ENCODE results near the gene NLRP4.
"Not testable (repeated sequence)": the region's sequence is repeated elsewhere in the genome, so short reads cannot be mapped to it uniquely, and the experiment has no call there.

NLRP4 gene

GRCh38 chr19:55882626-55883025, 46.3 kb downstream of the NLRP4 start:
- DNase-seq, result no peak

- no peak for DNase-seq
Observed at GRCh38 chr19:55898911-55899310, 62.6 kb downstream of the NLRP4 start.

- DNase-seq, result no peak
Observed at GRCh38 chr19:55901369-55902079, 65.2 kb downstream of the NLRP4 start.

GRCh38 chr19:55902080-55902751, 65.9 kb downstream of the NLRP4 start:
- no peak for DNase-seq

GRCh38 chr19:55907286-55907685, 70.9 kb downstream of the NLRP4 start:
- no peak for DNase-seq

- no peak for DNase-seq
Observed at GRCh38 chr19:55907746-55908145, 71.4 kb downstream of the NLRP4 start.

GRCh38 chr19:55909801-55910200, 73.5 kb downstream of the NLRP4 start:
- no peak for DNase-seq

GRCh38 chr19:55912916-55913315, 76.6 kb downstream of the NLRP4 start:
- DNase-seq, result no peak

GRCh38 chr19:55913643-55914268, 77.4 kb downstream of the NLRP4 start:
- DNase-seq, result no peak

GRCh38 chr19:55923556-55923955, 87.2 kb downstream of the NLRP4 start:
- DNase-seq, result no peak

GRCh38 chr19:55927991-55928390, 91.7 kb downstream of the NLRP4 start:
- no peak for DNase-seq

- not testable (repeated sequence) for DNase-seq
Observed at GRCh38 chr19:55929258-55929657, 92.9 kb downstream of the NLRP4 start.

GRCh38 chr19:55930996-55931515, 94.7 kb downstream of the NLRP4 start:
- DNase-seq, result no peak
